ENCODE measurements around the gene LYPD1. TPM values are rescaled to one million over a fixed set of nuclear protein-coding genes. Genes with fewer than 3 reads are reported as not detected.

The LYPD1 gene
- total RNA-seq, 1 experiment from 2014 or later: not detected

GRCh38 chr2:132620115-132620514, 49.9 kb downstream of the LYPD1 start:
- ChIA-PET POLR2A (interaction anchor here (0.5 kb wide), 1 partner anchor 214 kb away, joined by 3 read pairs; no protein-coding TSS in a partner anchor), CTCF (no interaction called here)
- Mint-ChIP-seq H3K4me1 (ENCODE audit: insufficient read depth, unreplicated experiment) (peaks cover 36% of the 10 kb centered on the region), H3K27ac (ENCODE audit: low read depth, unreplicated experiment) (peak overlapping the region; percentile 27), H3K4me3 (ENCODE audit: unreplicated experiment) (no peak overlapping the region), H3K27me3 (ENCODE audit: insufficient read depth, unreplicated experiment) (no peaks in the 10 kb centered on the region), H3K36me3 (ENCODE audit: insufficient read depth, unreplicated experiment) (no peaks in the 10 kb centered on the region), H3K9me3 (ENCODE audit: unreplicated experiment) (no peaks in the 10 kb centered on the region)
- BruUV-seq (replicated peaks): no TSS peak
- DNase-seq (ENCODE audit: unreplicated experiment): peak; percentile 59
- TF ChIP-seq CTCF (IDR thresholded peaks at IDR 0.05; ENCODE audit: unreplicated experiment): no peak
- intact Hi-C loops (cut with micrococcal nuclease): no loop called here

GRCh38 chr2:132618734-132619133, 51.3 kb downstream of the LYPD1 start:
- ChIA-PET CTCF (no interaction called here), POLR2A (no interaction called here)
- no peak for TF ChIP-seq CTCF (IDR thresholded peaks at IDR 0.05; ENCODE audit: unreplicated experiment)
- Mint-ChIP-seq H3K9me3 (ENCODE audit: unreplicated experiment) (no peaks in the 10 kb centered on the region), H3K27me3 (ENCODE audit: insufficient read depth, unreplicated experiment) (no peaks in the 10 kb centered on the region), H3K4me1 (ENCODE audit: insufficient read depth, unreplicated experiment) (peaks cover 27% of the 10 kb centered on the region), H3K27ac (ENCODE audit: low read depth, unreplicated experiment) (no peak overlapping the region), H3K36me3 (ENCODE audit: insufficient read depth, unreplicated experiment) (no peaks in the 10 kb centered on the region), H3K4me3 (ENCODE audit: unreplicated experiment) (no peak overlapping the region)
- DNase-seq (ENCODE audit: unreplicated experiment): no peak
- no TSS peak for BruUV-seq (replicated peaks)
- intact Hi-C loops (cut with micrococcal nuclease): no loop called here

GRCh38 chr2:132617989-132618388, 52.0 kb downstream of the LYPD1 start:
- TF ChIP-seq CTCF (IDR thresholded peaks at IDR 0.05; ENCODE audit: unreplicated experiment): no peak
- Mint-ChIP-seq H3K4me3 (ENCODE audit: unreplicated experiment) (no peak overlapping the region), H3K36me3 (ENCODE audit: insufficient read depth, unreplicated experiment) (no peaks in the 10 kb centered on the region), H3K27me3 (ENCODE audit: insufficient read depth, unreplicated experiment) (no peaks in the 10 kb centered on the region), H3K9me3 (ENCODE audit: unreplicated experiment) (no peaks in the 10 kb centered on the region), H3K27ac (ENCODE audit: low read depth, unreplicated experiment) (no peak overlapping the region), H3K4me1 (ENCODE audit: insufficient read depth, unreplicated experiment) (peaks cover 19% of the 10 kb centered on the region)
- ChIA-PET CTCF (interaction anchor here (0.8 kb wide), 1 partner anchor 8 kb away, joined by 4 read pairs; no protein-coding TSS in a partner anchor), POLR2A (interaction anchor here (0.9 kb wide), 1 partner anchor 10 kb away, joined by 3 read pairs; no protein-coding TSS in a partner anchor)
- no peak for DNase-seq (ENCODE audit: unreplicated experiment)
- BruUV-seq (replicated peaks): no TSS peak
- intact Hi-C loops (cut with micrococcal nuclease): no loop called here

- BruUV-seq (replicated peaks): no TSS peak
- Mint-ChIP-seq H3K27ac (ENCODE audit: low read depth, unreplicated experiment) (no peak overlapping the region), H3K4me3 (ENCODE audit: unreplicated experiment) (no peak overlapping the region), H3K36me3 (ENCODE audit: insufficient read depth, unreplicated experiment) (no peaks in the 10 kb centered on the region), H3K9me3 (ENCODE audit: unreplicated experiment) (no peaks in the 10 kb centered on the region), H3K27me3 (ENCODE audit: insufficient read depth, unreplicated experiment) (no peaks in the 10 kb centered on the region), H3K4me1 (ENCODE audit: insufficient read depth, unreplicated experiment) (peaks cover 10% of the 10 kb centered on the region)
- intact Hi-C loops (cut with micrococcal nuclease): no loop called here
- no peak for TF ChIP-seq CTCF (IDR thresholded peaks at IDR 0.05; ENCODE audit: unreplicated experiment)
- ChIA-PET CTCF (interaction anchor here (0.5 to 1.4 kb wide), 4 partner anchors 10 to 569 kb away, joined by 3 to 6 read pairs (median 3); no protein-coding TSS in a partner anchor), POLR2A (no interaction called here)
- DNase-seq (ENCODE audit: unreplicated experiment): no peak
Observed at GRCh38 chr2:132615329-132616085, 54.5 kb downstream of the LYPD1 start.

Data from MCF 10A (cell line).